ENCODE data around the gene ALDH1L2. TPM values are rescaled to one million over a fixed set of nuclear protein-coding genes. Genes with fewer than 3 reads are reported as not detected.

ALDH1L2 gene
- total and polyA plus RNA-seq, 12 donors, result 1.1 to 3.7 (median 1.5) TPM

DNA sequence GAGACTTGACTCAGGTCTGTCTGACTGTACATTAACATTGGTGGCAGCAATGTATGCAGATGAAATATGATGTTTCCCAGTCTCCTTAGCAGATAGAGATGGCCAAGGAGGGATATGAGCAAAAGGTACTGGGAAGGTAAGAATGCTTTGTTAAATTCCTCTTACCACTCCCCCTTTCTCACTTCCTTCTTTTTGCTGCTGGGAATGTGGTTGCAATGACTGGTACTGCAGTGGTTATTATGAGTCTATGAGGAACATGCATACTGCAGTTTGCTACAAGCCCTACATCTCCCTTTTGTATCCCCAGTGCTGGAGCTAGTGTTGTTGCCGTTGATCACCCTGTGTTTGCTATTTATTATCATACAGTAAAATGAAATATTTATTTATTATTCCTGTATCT lies 35.9 kb downstream of the ALDH1L2 start:
- peaks cover 0 to 44% (median 5%) of the 10 kb centered on the region in 9 donors for H3K36me3 ChIP-seq
- DNase-seq, result no peak

DNA sequence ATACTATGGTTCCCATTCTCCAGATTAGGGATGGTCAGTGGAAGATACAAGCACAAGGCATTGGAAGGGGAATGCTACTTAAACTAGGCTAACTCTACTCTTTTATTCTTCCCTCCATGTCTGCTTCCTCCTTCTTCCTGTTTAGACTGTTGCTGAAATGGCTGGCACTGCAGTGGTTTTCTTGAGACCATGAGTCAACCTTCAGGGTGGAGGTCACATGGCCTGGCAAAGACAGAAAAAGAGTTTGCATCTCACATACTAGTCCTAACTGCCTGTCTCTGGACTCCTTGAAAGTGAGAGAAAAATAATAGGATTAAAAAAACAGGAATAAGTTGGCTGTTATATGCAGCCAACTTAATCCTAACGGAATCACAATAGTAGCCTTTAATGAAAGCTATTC lies 37.0 kb downstream of the ALDH1L2 start:
- Histone ChIP-seq H3K36me3 (peaks cover 0 to 47% (median 5%) of the 10 kb centered on the region in 9 donors), H3K27ac (no peak overlapping the region), H3K9me3 (peaks cover 0 to 4% (median 0%) of the 10 kb centered on the region in 11 donors), H3K4me1 (no peaks in the 10 kb centered on the region), H3K27me3 (no peaks in the 10 kb centered on the region), H3K4me3 (no peak overlapping the region)
- no peak for TF ChIP-seq CTCF (IDR thresholded peaks at IDR 0.05)
- intact Hi-C loops (cut with DNase I), result loop anchor here in 1 of 10 donors (10.0 kb wide), 1 partner anchor 173 kb away; no protein-coding TSS in a partner anchor
- DNase-seq (no peak), ATAC-seq (no peak)
- WGBS, 2 donors, result 97% methylated on average over 1 of the region's 1 CpG

More for the DNA sequence above, 35.9 kb downstream of the ALDH1L2 start:
- H3K27me3 ChIP-seq, result no peaks in the 10 kb centered on the region
- H3K4me3 ChIP-seq, result no peak overlapping the region
- H3K27ac ChIP-seq, result no peak overlapping the region
- WGBS, 2 donors, result 95 to 100% methylated on average over 1 of the region's 1 CpG
- peaks cover 0 to 2% (median 0%) of the 10 kb centered on the region in 9 donors for H3K4me1 ChIP-seq
- TF ChIP-seq CTCF (IDR thresholded peaks at IDR 0.05), result no peak
- intact Hi-C loops (cut with DNase I), result loop anchor here in 1 of 10 donors (10.0 kb wide), 1 partner anchor 174 kb away; no protein-coding TSS in a partner anchor
- no peak for ATAC-seq
- peaks cover 0 to 4% (median 0%) of the 10 kb centered on the region in 11 donors for H3K9me3 ChIP-seq

DNA sequence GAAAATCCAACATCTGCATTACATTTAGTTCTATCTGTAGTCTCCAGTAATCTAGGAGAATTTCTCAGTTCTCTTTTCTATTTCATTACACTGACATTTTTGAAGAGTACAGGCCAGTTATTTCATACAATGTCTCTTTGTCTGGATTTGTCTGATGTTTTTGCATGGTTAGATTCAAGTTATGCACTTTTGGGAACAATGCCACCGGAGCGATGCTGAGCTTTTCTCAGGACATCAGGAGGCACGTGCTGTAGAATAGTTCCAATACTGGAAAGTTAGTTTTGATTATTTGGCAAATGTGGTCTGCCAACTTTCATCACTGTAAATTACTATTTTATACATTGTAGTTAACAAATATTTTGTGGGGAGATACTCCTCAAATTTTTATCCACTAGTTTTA lies 43.1 kb downstream of the ALDH1L2 start:
- Histone ChIP-seq H3K4me3 (no peak overlapping the region), H3K36me3 (peaks cover 0 to 11% (median 0%) of the 10 kb centered on the region in 9 donors), H3K4me1 (peaks cover 0 to 5% (median 0%) of the 10 kb centered on the region in 9 donors), H3K9me3 (no peaks in the 10 kb centered on the region), H3K27ac (no peak overlapping the region), H3K27me3 (no peaks in the 10 kb centered on the region)
- ATAC-seq (no peak), DNase-seq (no peak)
- TF ChIP-seq CTCF (IDR thresholded peaks at IDR 0.05), result no peak
- WGBS, 2 donors, result 76 to 81% methylated on average over 3 of the region's 3 CpGs
- intact Hi-C loops (cut with DNase I), result loop anchor here in 1 of 10 donors (10.0 kb wide), 1 partner anchor 166 kb away; no protein-coding TSS in a partner anchor

- TF ChIP-seq CTCF (IDR thresholded peaks at IDR 0.05), result no peak
- 45 to 71% methylated on average over 2 of the region's 2 CpGs for WGBS, 2 donors
- DNase-seq, result no peak
- Histone ChIP-seq H3K36me3 (peaks cover 0 to 11% (median 0%) of the 10 kb centered on the region in 9 donors), H3K27me3 (no peaks in the 10 kb centered on the region), H3K4me1 (peaks cover 0 to 5% (median 0%) of the 10 kb centered on the region in 9 donors), H3K27ac (no peak overlapping the region), H3K4me3 (no peak overlapping the region), H3K9me3 (no peaks in the 10 kb centered on the region)
- ATAC-seq, result no peak
- intact Hi-C loops (cut with DNase I), result loop anchor here in 1 of 10 donors (10.0 kb wide), 1 partner anchor 166 kb away; no protein-coding TSS in a partner anchor
These were observed 43.8 kb downstream of the ALDH1L2 start for GRCh38 chr12:105040476-105040875.

Data from heart right ventricle (tissue), 16 donors.